ENCODE measurements around the gene KSR2. TPM values are rescaled to one million over a fixed set of nuclear protein-coding genes. Genes with fewer than 3 reads are reported as not detected.

Gene KSR2
- total RNA-seq, 1 experiment from 2014 or later = 2.0 TPM

DNA sequence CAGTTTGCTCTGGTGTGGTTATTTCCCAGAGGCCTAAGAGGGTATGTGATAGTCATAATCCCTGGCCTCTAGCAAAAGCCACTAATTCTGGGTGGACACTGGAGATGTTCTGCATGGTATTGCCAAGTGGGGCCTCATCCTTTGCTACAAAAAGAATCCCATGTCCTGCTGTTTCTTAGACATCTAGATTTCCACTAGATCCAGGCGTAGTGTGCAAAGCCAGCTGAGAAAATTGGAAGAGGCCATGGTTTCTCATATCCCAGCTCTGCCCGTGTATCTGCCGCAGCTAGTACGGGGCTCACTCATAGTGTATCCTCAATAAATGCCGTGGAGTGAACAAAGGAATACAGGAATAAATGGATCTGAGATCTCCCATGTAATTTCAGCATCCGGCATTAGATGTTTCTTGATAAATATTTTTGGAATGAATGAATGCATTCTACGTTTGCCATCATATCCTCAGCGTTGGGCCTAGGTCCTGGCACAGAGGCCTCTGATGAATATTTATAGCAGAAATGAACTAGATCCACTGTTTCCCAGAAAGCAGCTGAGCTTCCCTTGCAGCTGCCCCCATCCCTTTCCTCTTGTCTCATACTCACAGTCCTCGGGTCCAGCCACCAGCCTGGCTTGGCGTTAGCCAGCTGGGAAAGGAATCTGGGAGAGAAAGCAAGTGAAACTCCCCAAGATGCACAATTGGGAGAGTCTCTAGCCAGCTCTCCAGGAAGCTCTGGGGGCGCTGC is 531.1 kb downstream of the KSR2 start:
- intact Hi-C loops (cut with micrococcal nuclease; ENCODE audit: unreplicated experiment) = no loop called here
- Histone ChIP-seq H3K9me2 (ENCODE audit: insufficient read depth) (no peaks in the 10 kb centered on the region), H4K20me1 (ENCODE audit: insufficient read depth) (no peaks in the 10 kb centered on the region), H3K27me3 (ENCODE audit: insufficient read depth, low read depth) (peaks cover 64% of the 10 kb centered on the region), H2AFZ (no peak overlapping the region), H3F3A (ENCODE audit: insufficient read depth, low read depth) (no peaks in the 10 kb centered on the region), H3K79me2 (ENCODE audit: low read depth) (no peaks in the 10 kb centered on the region), H3K4me2 (no peak overlapping the region), H3K4me3 (no peak overlapping the region), H3K36me3 (ENCODE audit: low read depth) (no peaks in the 10 kb centered on the region), H3K4me1 (replicated peaks; ENCODE audit: insufficient read depth) (no peaks in the 10 kb centered on the region), H3K27ac (no peak overlapping the region), H3K9me3 (ENCODE audit: insufficient read depth, low read depth) (no peaks in the 10 kb centered on the region)
- TF ChIP-seq EZH2 (IDR thresholded peaks at IDR 0.05; ENCODE audit: low read depth) = no peak
- TF ChIP-seq, protein P1, sequence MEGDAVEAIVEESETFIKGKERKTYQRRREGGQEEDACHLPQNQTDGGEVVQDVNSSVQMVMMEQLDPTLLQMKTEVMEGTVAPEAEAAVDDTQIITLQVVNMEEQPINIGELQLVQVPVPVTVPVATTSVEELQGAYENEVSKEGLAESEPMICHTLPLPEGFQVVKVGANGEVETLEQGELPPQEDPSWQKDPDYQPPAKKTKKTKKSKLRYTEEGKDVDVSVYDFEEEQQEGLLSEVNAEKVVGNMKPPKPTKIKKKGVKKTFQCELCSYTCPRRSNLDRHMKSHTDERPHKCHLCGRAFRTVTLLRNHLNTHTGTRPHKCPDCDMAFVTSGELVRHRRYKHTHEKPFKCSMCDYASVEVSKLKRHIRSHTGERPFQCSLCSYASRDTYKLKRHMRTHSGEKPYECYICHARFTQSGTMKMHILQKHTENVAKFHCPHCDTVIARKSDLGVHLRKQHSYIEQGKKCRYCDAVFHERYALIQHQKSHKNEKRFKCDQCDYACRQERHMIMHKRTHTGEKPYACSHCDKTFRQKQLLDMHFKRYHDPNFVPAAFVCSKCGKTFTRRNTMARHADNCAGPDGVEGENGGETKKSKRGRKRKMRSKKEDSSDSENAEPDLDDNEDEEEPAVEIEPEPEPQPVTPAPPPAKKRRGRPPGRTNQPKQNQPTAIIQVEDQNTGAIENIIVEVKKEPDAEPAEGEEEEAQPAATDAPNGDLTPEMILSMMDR (conservative IDR thresholded peaks at IDR 0.05) = no peak
- ChIA-PET POLR2A (ENCODE audit: unreplicated experiment) (no interaction called here), CTCF (no interaction called here)
- no peak for DNase-seq
- BruUV-seq (replicated peaks) = no TSS peak

GRCh38 chr12:117433878-117434277 is 534.9 kb downstream of the KSR2 start:
- POLR2A ChIA-PET (ENCODE audit: unreplicated experiment) = no interaction called here
- DNase-seq = no peak
- H3K27me3 ChIP-seq (ENCODE audit: insufficient read depth, low read depth) = peaks cover 29% of the 10 kb centered on the region
- no TSS peak for BruUV-seq (replicated peaks)
- TF ChIP-seq, protein P1 (conservative IDR thresholded peaks at IDR 0.05) = no peak
- no peak for TF ChIP-seq EZH2 (IDR thresholded peaks at IDR 0.05; ENCODE audit: low read depth)
- H4K20me1 ChIP-seq (ENCODE audit: insufficient read depth) = no peaks in the 10 kb centered on the region
- CTCF ChIA-PET = no interaction called here
- H3K36me3 ChIP-seq (ENCODE audit: low read depth) = no peaks in the 10 kb centered on the region
- no peaks in the 10 kb centered on the region for H3K9me2 ChIP-seq (ENCODE audit: insufficient read depth)
- no peak overlapping the region for H2AFZ ChIP-seq
- H3K27ac ChIP-seq = no peak overlapping the region
- no peaks in the 10 kb centered on the region for H3K9me3 ChIP-seq (ENCODE audit: insufficient read depth, low read depth)
- no peaks in the 10 kb centered on the region for H3F3A ChIP-seq (ENCODE audit: insufficient read depth, low read depth)
- H3K4me1 ChIP-seq (replicated peaks; ENCODE audit: insufficient read depth) = no peaks in the 10 kb centered on the region
- H3K79me2 ChIP-seq (ENCODE audit: low read depth) = no peaks in the 10 kb centered on the region
- no peak overlapping the region for H3K4me3 ChIP-seq
- no peak overlapping the region for H3K4me2 ChIP-seq
- intact Hi-C loops (cut with micrococcal nuclease; ENCODE audit: unreplicated experiment) = no loop called here

DNA sequence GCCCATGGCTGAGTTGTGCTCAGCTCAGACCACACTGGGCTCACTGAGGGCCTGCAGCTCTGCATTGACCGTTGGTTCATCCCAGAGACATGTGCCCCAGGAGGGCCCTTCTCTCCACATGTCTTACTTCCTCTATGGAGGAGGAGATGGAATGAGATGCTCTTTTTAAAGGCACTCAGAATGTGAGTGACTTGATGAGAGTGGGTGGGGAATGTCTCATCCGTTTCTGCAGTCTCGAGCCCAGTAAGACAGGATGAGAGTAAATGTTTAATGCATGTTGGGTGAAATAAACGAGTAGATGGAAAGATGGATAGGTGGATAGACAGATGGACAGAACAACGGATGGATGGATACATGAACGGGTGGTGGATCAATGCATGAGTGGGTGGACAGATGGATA is 538.5 kb downstream of the KSR2 start:
- no peaks in the 10 kb centered on the region for H3F3A ChIP-seq (ENCODE audit: insufficient read depth, low read depth)
- no peaks in the 10 kb centered on the region for H3K9me3 ChIP-seq (ENCODE audit: insufficient read depth, low read depth)
- no peak overlapping the region for H3K4me2 ChIP-seq
- no peaks in the 10 kb centered on the region for H3K79me2 ChIP-seq (ENCODE audit: low read depth)
- BruUV-seq (replicated peaks) = no TSS peak
- H3K36me3 ChIP-seq (ENCODE audit: low read depth) = no peaks in the 10 kb centered on the region
- no peaks in the 10 kb centered on the region for H3K9me2 ChIP-seq (ENCODE audit: insufficient read depth)
- no peak overlapping the region for H3K4me3 ChIP-seq
- intact Hi-C loops (cut with micrococcal nuclease; ENCODE audit: unreplicated experiment) = no loop called here
- H3K27me3 ChIP-seq (ENCODE audit: insufficient read depth, low read depth) = peaks cover 15% of the 10 kb centered on the region; the same call in 1 of the 2 replicates
- POLR2A ChIA-PET (ENCODE audit: unreplicated experiment) = no interaction called here
- no peak overlapping the region for H3K27ac ChIP-seq
- TF ChIP-seq, protein P1 (conservative IDR thresholded peaks at IDR 0.05) = no peak
- no peak for TF ChIP-seq EZH2 (IDR thresholded peaks at IDR 0.05; ENCODE audit: low read depth)
- CTCF ChIA-PET = no interaction called here
- no peaks in the 10 kb centered on the region for H4K20me1 ChIP-seq (ENCODE audit: insufficient read depth)
- DNase-seq = no peak
- no peaks in the 10 kb centered on the region for H3K4me1 ChIP-seq (replicated peaks; ENCODE audit: insufficient read depth)
- H2AFZ ChIP-seq = no peak overlapping the region
